Spinal cord (tissue), 10 donors: Measurements from ENCODE around the gene GDF15. TPM values are rescaled to one million over a fixed set of nuclear protein-coding genes. Genes with fewer than 3 reads are reported as not detected.
"Not testable (repeated sequence)": the region's sequence is repeated elsewhere in the genome, so short reads cannot be mapped to it uniquely, and the experiment has no call there.

Experiments used
- DNase-seq, 6 donors: peaks; one replicate each; pipeline versions ENCODE4 v3.0.0 to v3.0.0-alpha.2; 2013 to 2015; ENCODE audit warnings: low spot score in 6 of 6, low read depth in 4 of 6
- H3K27ac ChIP-seq: one replicate; pipeline ENCODE4 v1.5.1; 2013; ENCODE audit warnings: low read depth, low read length, control low read depth
- H3K27me3 ChIP-seq: one replicate; pipeline ENCODE4 v1.6.1; 2013; ENCODE audit warnings: low read length; ENCODE audit not compliant: control insufficient read depth, insufficient read depth
- H3K36me3 ChIP-seq: one replicate; pipeline ENCODE4 v1.6.1; 2013; ENCODE audit warnings: low read length; ENCODE audit not compliant: control insufficient read depth, insufficient read depth
- H3K4me1 ChIP-seq: one replicate; pipeline ENCODE4 v1.6.1; 2013; ENCODE audit warnings: low read length; ENCODE audit not compliant: control insufficient read depth, insufficient read depth
- H3K4me3 ChIP-seq: one replicate; pipeline ENCODE4 v1.5.1; 2013; ENCODE audit warnings: low read depth, low read length, control low read depth
- H3K9me3 ChIP-seq: one replicate; pipeline ENCODE4 v1.6.1; 2013; ENCODE audit warnings: low read length; ENCODE audit not compliant: control insufficient read depth, insufficient read depth
- WGBS: methylation state at CpG from one replicate; pipeline ENCODE4 v1.1.5; 2013; ENCODE audit warnings: missing lambda C conversion rate; ENCODE audit not compliant: insufficient coverage; 5-methylcytosine and 5-hydroxymethylcytosine counted together
- polyA plus RNA-seq, 2 donors: library from polyadenylated mRNA; unstranded; fragments of 120-200 nt; gene quantifications; one replicate each; pipeline ENCODE4 v1.2.1, GENCODE V29; 2013; ENCODE audit not compliant: insufficient read length in 2 of 2
- total RNA-seq, 2 donors: library from RNA; depleted of rRNA in 1 of 2; stranded (reverse); fragments of 120-200 nt in 1 of 2; fragments of >200 nt in 1 of 2; gene quantifications; one replicate each; pipeline versions ENCODE4 v1.2.3 to v1.2.4, GENCODE V29; 2013 to 2014
- donor health status: healthy.

Gene GDF15
- total and polyA plus RNA-seq, 4 donors, result 0.89 to 4.2 (median 2.0) TPM

- Histone ChIP-seq H3K9me3 (no peaks in the 10 kb centered on the region), H3K4me1 (peaks cover 8% of the 10 kb centered on the region), H3K4me3 (no peak overlapping the region), H3K36me3 (no peaks in the 10 kb centered on the region), H3K27ac (no peak overlapping the region), H3K27me3 (peaks cover 2% of the 10 kb centered on the region)
- 57% methylated on average over 7 of the region's 7 CpGs for WGBS
- DNase-seq, result peak in 1 of 6 donors; percentile 66
Measured at GRCh38 chr19:18401580-18402112, 15.7 kb downstream of the GDF15 start.

- not testable (repeated sequence) for H3K4me1 ChIP-seq, H3K27ac ChIP-seq, H3K4me3 ChIP-seq, H3K9me3 ChIP-seq, DNase-seq, H3K27me3 ChIP-seq, H3K36me3 ChIP-seq
- 71% methylated on average over 11 of the region's 18 CpGs for WGBS
Measured at GRCh38 chr19:18402455-18403248, 16.7 kb downstream of the GDF15 start.

GRCh38 chr19:18405754-18406153 is 19.8 kb downstream of the GDF15 start:
- H3K4me3 ChIP-seq, H3K27me3 ChIP-seq, H3K4me1 ChIP-seq, H3K36me3 ChIP-seq, DNase-seq, H3K27ac ChIP-seq, H3K9me3 ChIP-seq: not testable (repeated sequence)
- WGBS, result 90% methylated on average over 6 of the region's 11 CpGs

GRCh38 chr19:18406749-18407148 is 20.8 kb downstream of the GDF15 start:
- Histone ChIP-seq H3K27ac (no peak overlapping the region), H3K27me3 (no peaks in the 10 kb centered on the region), H3K36me3 (no peaks in the 10 kb centered on the region), H3K4me3 (no peak overlapping the region), H3K4me1 (peaks cover 4% of the 10 kb centered on the region), H3K9me3 (no peaks in the 10 kb centered on the region)
- DNase-seq, result no peak
- WGBS, result 82% methylated on average over 3 of the region's 9 CpGs

DNA sequence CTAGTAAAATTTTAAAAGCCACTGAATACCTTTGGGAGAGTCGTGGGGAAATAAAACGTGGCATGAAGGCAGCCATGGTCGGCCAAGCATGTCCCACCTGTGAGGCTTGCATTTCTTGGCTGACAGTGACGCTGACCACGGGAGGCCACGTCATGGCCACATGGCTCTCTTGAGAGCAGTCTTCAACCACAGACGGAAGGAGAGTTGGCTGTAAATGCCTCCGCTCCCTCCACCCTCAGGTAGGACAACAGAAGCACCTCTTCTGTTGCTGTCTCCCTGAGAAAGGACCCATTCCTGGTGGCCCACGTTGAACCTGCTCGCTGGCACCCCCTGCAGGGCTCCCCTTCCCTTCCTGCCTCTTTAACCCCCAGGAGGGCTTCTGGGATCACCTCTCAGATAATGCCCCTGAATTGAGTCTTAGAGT is 22.1 kb downstream of the GDF15 start:
- H3K9me3 ChIP-seq, result no peaks in the 10 kb centered on the region
- 59% methylated on average over 10 of the region's 10 CpGs for WGBS
- no peak overlapping the region for H3K4me3 ChIP-seq
- H3K4me1 ChIP-seq, result peaks cover 4% of the 10 kb centered on the region
- H3K27ac ChIP-seq, result no peak overlapping the region
- DNase-seq, result no peak
- no peaks in the 10 kb centered on the region for H3K27me3 ChIP-seq
- no peaks in the 10 kb centered on the region for H3K36me3 ChIP-seq

- Histone ChIP-seq H3K4me3 (no peak overlapping the region), H3K36me3 (no peaks in the 10 kb centered on the region), H3K9me3 (no peaks in the 10 kb centered on the region), H3K4me1 (peaks cover 40% of the 10 kb centered on the region), H3K27ac (no peak overlapping the region), H3K27me3 (no peaks in the 10 kb centered on the region)
- DNase-seq, result no peak
- WGBS, result 87% methylated on average over 10 of the region's 16 CpGs
Measured at GRCh38 chr19:18412610-18413239, 26.8 kb downstream of the GDF15 start.

DNA sequence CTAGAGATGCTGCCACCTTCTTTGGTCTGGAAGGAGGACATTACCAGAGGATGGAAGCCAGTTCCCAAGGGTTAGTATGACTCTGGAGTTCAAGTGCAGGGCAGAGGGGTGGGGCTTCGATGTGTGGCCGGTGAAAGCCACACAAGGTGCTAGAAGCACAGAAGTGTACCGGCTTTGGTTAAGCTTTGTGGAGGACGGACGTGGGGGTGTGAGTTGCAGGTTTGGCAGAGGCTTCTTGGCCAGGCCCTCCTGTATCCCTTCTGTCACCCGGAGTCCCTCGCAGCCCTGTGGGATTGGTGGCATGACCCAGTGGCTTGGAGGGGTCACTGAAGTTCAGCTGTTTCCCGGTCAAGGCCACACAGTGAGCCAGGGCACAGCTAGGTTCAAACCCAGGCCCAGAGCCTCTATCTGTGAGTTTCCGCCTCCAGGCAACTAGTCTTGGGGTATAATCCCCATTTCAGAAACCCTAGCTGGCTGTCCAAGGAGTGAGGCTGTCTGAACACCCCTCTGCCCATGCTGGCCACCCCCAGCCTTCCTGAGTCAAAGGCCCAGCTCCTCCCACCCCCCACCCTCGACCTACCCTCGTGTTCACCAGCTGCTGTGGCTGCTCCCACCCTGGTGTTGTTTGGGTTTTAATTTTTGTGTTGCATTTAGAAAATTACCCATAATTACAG is 28.7 kb downstream of the GDF15 start:
- H3K4me3 ChIP-seq, result peak overlapping the region; percentile 28

DNA sequence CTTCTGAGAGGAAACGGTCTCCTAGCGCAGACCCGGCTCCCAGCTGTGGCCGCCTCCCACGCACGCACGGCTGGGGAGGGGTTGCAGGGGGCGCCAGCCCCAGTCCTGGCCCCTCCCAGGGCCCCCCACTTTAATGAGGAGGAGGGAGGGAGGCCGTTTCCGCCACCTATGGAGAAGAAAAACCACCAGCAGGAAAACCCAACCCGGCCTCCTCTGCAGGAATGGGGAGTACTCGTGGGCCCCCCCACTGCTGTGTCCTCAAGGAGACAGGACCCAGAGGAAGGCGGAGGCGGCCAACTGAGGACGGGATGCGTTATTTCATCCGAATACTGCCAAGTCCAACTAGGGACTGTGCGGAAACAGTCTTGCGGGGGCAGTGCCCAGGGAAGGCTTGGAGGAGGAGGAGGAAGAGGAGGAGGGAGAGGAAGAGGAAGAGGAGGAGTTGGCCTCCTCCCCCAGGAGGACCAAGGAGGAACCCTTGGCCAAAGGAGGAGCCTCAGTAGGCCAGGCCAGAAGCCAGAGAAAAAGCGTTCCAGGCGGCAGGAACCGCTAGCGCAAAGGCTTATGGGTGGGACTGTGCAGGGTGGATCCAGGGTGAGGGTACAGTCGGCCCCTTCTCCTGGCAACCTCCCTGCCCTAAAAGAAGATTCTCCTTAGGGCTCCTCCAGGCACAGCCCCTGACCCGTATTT is 29.4 kb downstream of the GDF15 start:
- Histone ChIP-seq H3K4me3 (peak overlapping the region; percentile 28), H3K4me1 (peaks cover 59% of the 10 kb centered on the region), H3K27ac (peak overlapping the region; percentile 98), H3K27me3 (no peaks in the 10 kb centered on the region), H3K9me3 (no peaks in the 10 kb centered on the region), H3K36me3 (no peaks in the 10 kb centered on the region)
- peak in 1 of 6 donors; percentile 78 for DNase-seq
- 27% methylated on average over 21 of the region's 25 CpGs for WGBS

More for the DNA sequence above, 28.7 kb downstream of the GDF15 start:
- WGBS, result 34% methylated on average over 9 of the region's 11 CpGs
- peaks cover 54% of the 10 kb centered on the region for H3K4me1 ChIP-seq
- H3K27ac ChIP-seq, result peak overlapping the region; percentile 98
- H3K27me3 ChIP-seq, result no peaks in the 10 kb centered on the region
- peak in 1 of 6 donors; percentile 29 for DNase-seq
- no peaks in the 10 kb centered on the region for H3K36me3 ChIP-seq
- no peaks in the 10 kb centered on the region for H3K9me3 ChIP-seq

DNA sequence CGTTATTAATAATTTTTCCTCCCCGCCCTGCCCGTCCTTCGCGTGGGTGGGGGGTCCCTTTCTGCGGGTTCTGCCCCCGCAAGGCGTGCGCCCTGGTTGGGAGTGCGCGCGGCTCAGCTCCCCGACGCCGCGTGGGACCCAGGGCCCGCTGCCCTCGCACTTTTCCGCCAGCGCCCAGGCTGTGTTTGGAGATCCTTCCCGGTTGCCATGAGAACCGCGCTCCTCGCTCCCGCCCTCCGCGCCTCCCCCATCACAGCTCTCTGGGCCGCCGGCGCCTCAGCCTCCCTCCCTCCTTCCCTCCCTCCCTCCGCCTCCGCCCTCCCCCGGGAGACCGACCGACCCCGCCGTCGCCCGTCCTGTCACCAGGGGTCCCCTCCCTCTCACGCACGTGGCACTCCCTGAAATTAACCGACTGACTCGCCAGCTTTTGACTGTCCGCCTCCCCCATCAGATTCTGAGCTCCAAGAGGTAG is 30.9 kb downstream of the GDF15 start:
- Histone ChIP-seq H3K4me1 (peaks cover 69% of the 10 kb centered on the region), H3K9me3 (no peaks in the 10 kb centered on the region), H3K27me3 (no peaks in the 10 kb centered on the region), H3K4me3 (peak overlapping the region; percentile 52), H3K36me3 (peaks cover 4% of the 10 kb centered on the region), H3K27ac (peak overlapping the region; percentile 98)
- DNase-seq, result peak in 3 of 6 donors; percentile 78 to 95 (median 94)
- WGBS, result 0% methylated on average over 44 of the region's 44 CpGs
